Adrenal gland (tissue), 12 donors: ENCODE results near the gene KCNRG. TPM values are rescaled to one million over a fixed set of nuclear protein-coding genes. Genes with fewer than 3 reads are reported as not detected.

Experiments
- DNase-seq, 7 donors: peaks; one replicate each; pipeline ENCODE4 v3.0.0-alpha.2; 2019 to 2020
- H3K27ac ChIP-seq, 5 donors: fragments of 200-600 bp; sonication (generic) in 4 of 5; 1 replicate in 3 of 5; 2 replicates in 2 of 5; pipeline versions ENCODE4 v1.5.1 to v1.8.0; 2016 to 2020; ENCODE audit warnings: mild to moderate bottlenecking in 1 of 5
- H3K27me3 ChIP-seq: fragments of 200-600 bp; 2 replicates; pipeline ENCODE4 v1.8.0; 2021
- H3K36me3 ChIP-seq, 2 donors: fragments of 200-600 bp; replicated peaks in 1 of 2; 1 replicate in 1 of 2; 2 replicates in 1 of 2; pipeline versions ENCODE4 v1.5.1 to v1.8.0; 2018 to 2022
- H3K4me1 ChIP-seq, 2 donors: fragments of 200-600 bp; replicated peaks in 1 of 2; 1 replicate in 1 of 2; 2 replicates in 1 of 2; pipeline versions ENCODE4 v1.5.1 to v1.8.0; 2018 to 2021
- H3K4me3 ChIP-seq, 4 donors: fragments of 200-600 bp; sonication (generic) in 3 of 4; one replicate each; pipeline ENCODE4 v1.5.1; 2016 to 2018
- H3K9me3 ChIP-seq, 3 donors: fragments of 200-600 bp; sonication (generic) in 1 of 3; replicated peaks in 1 of 3; 1 replicate in 2 of 3; 2 replicates in 1 of 3; pipeline versions ENCODE4 v1.5.1 to v1.8.0; 2016 to 2021
- CTCF ChIP-seq, 6 experiments: fragments of 450-650 bp in 4 of 6; fragments of 200-600 bp in 2 of 6; sonication (generic) in 1 of 6; IDR thresholded peaks; 1 replicate in 5 of 6; 2 replicates in 1 of 6; pipeline versions ENCODE4 v1.5.1 to v1.8.0; 2016 to 2021; ENCODE audit warnings: antibody characterized with exemption in 6 of 6, mild to moderate bottlenecking in 2 of 6, moderate library complexity in 1 of 6
- POLR2A ChIP-seq, 2 donors: fragments of 450-650 bp; IDR thresholded peaks; one replicate each; pipeline ENCODE4 v1.6.1; 2017; ENCODE audit warnings: antibody characterized with exemption in 2 of 2, mild to moderate bottlenecking in 2 of 2, moderate library complexity in 1 of 2
- WGBS, 4 donors: extraction: QIAGEN DNeasy Blood & Tissue Kit in 2 of 4; methylation state at CpG; one replicate each; pipeline versions ENCODE4 v1.1.5 to v1.1.7; 2013 to 2017; 5-methylcytosine and 5-hydroxymethylcytosine counted together
- intact Hi-C, 2 donors: fragments of 100-400 bp; cut with DNase I; formaldehyde crosslinking; loops; one replicate each; pipeline versions ENCODE4 v1.14.1 to v1.15.0; 2022 to 2023
- microRNA counts, 2 donors: library from miRNA; unstranded; fragments of <30 nt; microRNA quantifications; one replicate each; lab custom pipeline; 2016
- microRNA-seq, 3 donors: library from miRNA; unstranded; fragments of <30 nt; microRNA quantifications; one replicate each; pipeline ENCODE4, GENCODE V29; 2017 to 2020
- polyA plus RNA-seq, 3 donors: library from polyadenylated mRNA; stranded (reverse); fragments of 200-250 nt in 2 of 3; fragments of 350-450 nt in 1 of 3; fragmentation: Illumina TruSeq in 1 of 3; extraction: RNeasy Lipid Tissue Mini Kit (QIAGEN cat#74804) in 1 of 3; gene quantifications; one replicate each; pipeline ENCODE4 v1.2.3, GENCODE V29; 2013 to 2014
- small RNA-seq, 2 donors: library from RNA; depleted of rRNA; stranded (forward); fragments of <200 nt; gene quantifications; one replicate each; pipeline ENCODE3, GENCODE V24; 2016
- total RNA-seq, 9 donors: library from RNA; depleted of rRNA in 4 of 9; stranded (reverse); fragments of >200 nt in 4 of 9; fragments of 120-200 nt in 1 of 9; fragmentation: NEBNext Ultra II Directional in 1 of 9; extraction: Animal tissue kit (Norgen Biotek cat#: 25700) in 1 of 9; gene quantifications; one replicate each; pipeline versions ENCODE4 v1.1.0 to v1.2.4, GENCODE V29; 2013 to 2023
- donor health status: healthy with polysubstance abuse.
- donor health status: Bipolar disorder and iron deficiency.
- donor health status: DM: yes; HTN: yes; CAD: no.
- donor health status: DM: no; HTN: no; CAD: no.
- donor health status: DM: no; HTN: no; CAD: no.
- donor health status: DM: yes; HTN: yes; CAD: no.

The KCNRG gene
- total and polyA plus RNA-seq, 12 donors: 0.14 to 2.8 (median 0.59) TPM; not detected in 1

GRCh38 chr13:50069261-50069660, 54.0 kb downstream of the KCNRG start:
- Histone ChIP-seq H3K4me1 (peaks cover 0 to 68% of the 10 kb centered on the region in 2 donors), H3K9me3 (no peaks in the 10 kb centered on the region), H3K27me3 (no peaks in the 10 kb centered on the region), H3K36me3 (no peaks in the 10 kb centered on the region), H3K4me3 (no peak overlapping the region), H3K27ac (peak overlapping the region in 1 of 5 donors; percentile 0)
- DNase-seq: no peak
- 88 to 94% (median 89%) methylated on average over 1 of the region's 1 CpG for WGBS, 4 donors
- no peak for TF ChIP-seq CTCF (IDR thresholded peaks at IDR 0.05)
- TF ChIP-seq POLR2A (IDR thresholded peaks at IDR 0.05): no peak
- intact Hi-C loops: no loop called here

GRCh38 chr13:50070186-50070585, 54.9 kb downstream of the KCNRG start:
- no peaks in the 10 kb centered on the region for H3K27me3 ChIP-seq
- DNase-seq: no peak
- intact Hi-C loops: no loop called here
- no peak overlapping the region for H3K4me3 ChIP-seq
- H3K27ac ChIP-seq: peak overlapping the region in 1 of 5 donors; percentile 5
- no peak for TF ChIP-seq POLR2A (IDR thresholded peaks at IDR 0.05)
- no peak for TF ChIP-seq CTCF (IDR thresholded peaks at IDR 0.05)
- H3K36me3 ChIP-seq: no peaks in the 10 kb centered on the region
- peaks cover 4 to 77% of the 10 kb centered on the region in 2 donors for H3K4me1 ChIP-seq
- no peaks in the 10 kb centered on the region for H3K9me3 ChIP-seq

MicroRNAs encoded within 50 kb of the gene (microRNA counts, 767-probe panel; counts per million panel counts)
- microRNA hsa-miR-15a-5p (lab: Ali Mortazavi, UCI) (6,557 to 7,614 counts per million in 2 donors), microRNA hsa-miR-16-5p (lab: Ali Mortazavi, UCI) (6,937 to 8,096 counts per million in 2 donors)

Small RNA genes within 50 kb of the gene (microRNA-seq; reads per million reads assigned to microRNA genes)
- gene MIR15A (3,185 to 8,225 (median 5,096) reads per million in 3 donors), gene MIR16-1 (982 to 2,597 (median 1,112) reads per million in 3 donors), gene MIR3613 (36.6 to 408 (median 39.3) reads per million in 3 donors)

Small RNA genes within 50 kb of the gene (small RNA-seq; reads per million reads assigned to genes)
- gene MIR16-1: 0.24 to 0.83 reads per million in 2 donors
- 0.12 to 0.33 reads per million in 2 donors for gene MIR3613
- 0 reads per million in 2 donors for gene RF02105
- 0 reads per million in 2 donors for gene RF02106
- 0 reads per million in 2 donors for gene RF02107
- 0 reads per million in 2 donors for gene RF02108

Other genes with a start within 250 kb of the KCNRG start
- 10 to 100 TPM; 12.6 to 38.4 (median 21.3) TPM for gene KPNA3, start 222.8 kb upstream of the KCNRG start, total RNA-seq
- gene KPNA3, start 222.8 kb upstream of the KCNRG start, polyA plus RNA-seq: 10 to 100 TPM in 2 of 3 donors, 1 to 10 TPM in 1; 8.6 to 43.8 (median 12.9) TPM
- 10 to 100 TPM in 4 of 9 donors, 1 to 10 TPM in 5; 5.9 to 13.9 (median 8.0) TPM for gene SPRYD7, start 79.1 kb upstream of the KCNRG start, total RNA-seq
- 10 to 100 TPM in 1 of 3 donors, 1 to 10 TPM in 2; 8.0 to 18.5 (median 8.2) TPM for gene SPRYD7, start 79.1 kb upstream of the KCNRG start, polyA plus RNA-seq
- gene TRIM13, start 18.4 kb upstream of the KCNRG start, total RNA-seq: 10 to 100 TPM; 13.7 to 28.7 (median 20.4) TPM
- 10 to 100 TPM; 16.0 to 28.7 (median 23.5) TPM for gene TRIM13, start 18.4 kb upstream of the KCNRG start, polyA plus RNA-seq